CD4-positive, alpha-beta T cell treated with Interleukin-1 beta for 1 hour (primary cell): ENCODE measurements around the gene COL4A4.
"Not testable (repeated sequence)": the region's sequence is repeated elsewhere in the genome, so short reads cannot be mapped to it uniquely, and the experiment has no call there.

Source experiments
- DNase-seq, 2 donors: peaks; one replicate each; pipeline ENCODE4 v3.0.0-alpha.2; 2020 to 2022

Gene COL4A4

DNA sequence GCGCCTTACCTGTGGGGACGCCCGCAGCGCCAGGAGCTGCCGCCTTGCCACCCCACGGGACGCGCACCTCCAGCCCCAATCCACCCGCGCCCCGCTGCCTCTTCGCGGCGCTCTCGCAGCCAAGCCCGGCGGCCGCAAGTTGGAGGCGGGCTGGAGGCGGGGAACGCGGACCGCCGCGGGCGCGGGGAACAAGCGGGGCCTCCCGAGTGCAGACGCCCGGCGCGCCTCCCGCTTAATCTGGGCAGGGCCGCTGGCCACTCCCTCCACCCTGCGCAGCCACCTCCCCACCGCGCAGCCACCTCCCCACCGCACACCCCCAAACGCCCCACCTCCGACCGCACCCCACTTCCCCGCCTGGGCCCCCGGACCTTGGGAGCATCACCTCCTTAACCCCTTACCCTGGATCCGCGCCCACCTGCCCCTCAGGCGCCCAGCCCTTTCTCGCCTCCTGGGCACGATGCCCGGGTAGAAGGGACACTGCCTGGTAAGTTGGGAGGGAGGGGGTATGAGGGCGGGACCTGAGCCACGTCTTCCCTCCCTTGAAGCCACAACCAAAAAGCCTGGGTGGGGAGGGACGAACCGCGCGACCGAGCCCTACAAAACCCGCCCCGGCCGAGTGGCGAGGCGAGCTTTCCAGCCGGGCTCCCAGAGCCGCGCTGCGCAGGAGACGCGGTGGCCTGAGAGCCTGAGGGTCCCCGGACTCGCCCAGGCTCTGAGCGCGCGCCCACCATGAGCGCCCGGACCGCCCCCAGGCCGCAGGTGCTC lies at the start of gene COL4A4, which contains the start of gene COL4A3:
TSS of gene COL4A4 (minus strand) at position 208 of the 765 bp plus-strand sequence. CDS start 16,722 bp downstream, outside the sequence.
TSS of gene COL4A3 (plus strand) at position 627 of the 765 bp plus-strand sequence. CDS start at position 730, 103 bp downstream.
- peak in 1 of 2 donors; percentile 2 for DNase-seq

DNA sequence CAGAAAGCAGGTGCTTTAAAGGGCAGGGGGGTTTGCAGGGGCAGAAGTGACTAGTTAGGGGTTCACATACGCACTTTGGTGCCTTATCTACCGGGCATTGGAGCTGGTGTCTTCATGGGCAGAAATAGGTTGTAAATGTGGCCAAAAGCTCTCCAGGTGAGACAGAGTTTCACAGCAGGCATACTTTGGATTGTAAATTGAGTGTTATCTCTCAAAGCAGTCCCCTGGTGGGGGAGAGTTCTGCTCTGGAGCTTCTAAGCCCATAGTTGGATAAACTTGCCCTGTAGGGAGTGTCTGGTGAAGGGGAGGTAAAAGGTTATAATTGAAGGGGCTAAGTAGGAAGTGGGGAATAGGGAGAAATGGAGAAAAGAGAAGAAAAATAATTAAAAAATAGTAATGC lies 43.6 kb upstream of the COL4A4 start:
- no peak for DNase-seq

DNA sequence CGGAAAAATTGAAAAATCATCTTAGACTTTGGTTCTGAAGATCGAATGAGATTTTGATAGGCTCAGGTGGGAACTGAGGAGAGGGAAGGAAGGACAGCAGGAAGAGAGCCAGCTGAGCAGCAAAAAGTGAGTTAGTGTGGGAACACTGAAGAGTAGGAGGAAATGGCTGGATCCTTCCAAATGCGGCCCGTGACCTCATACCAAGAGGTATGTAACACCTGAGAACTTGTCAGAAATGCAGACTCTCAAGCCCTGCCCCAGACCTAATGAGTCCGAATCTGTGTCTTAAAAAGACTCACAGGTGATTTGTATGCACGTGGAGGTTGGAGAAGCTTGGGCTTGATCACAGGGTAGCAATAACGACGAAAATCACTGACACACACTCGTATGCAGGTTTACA lies 42.4 kb upstream of the COL4A4 start:
- DNase-seq, result no peak

DNA sequence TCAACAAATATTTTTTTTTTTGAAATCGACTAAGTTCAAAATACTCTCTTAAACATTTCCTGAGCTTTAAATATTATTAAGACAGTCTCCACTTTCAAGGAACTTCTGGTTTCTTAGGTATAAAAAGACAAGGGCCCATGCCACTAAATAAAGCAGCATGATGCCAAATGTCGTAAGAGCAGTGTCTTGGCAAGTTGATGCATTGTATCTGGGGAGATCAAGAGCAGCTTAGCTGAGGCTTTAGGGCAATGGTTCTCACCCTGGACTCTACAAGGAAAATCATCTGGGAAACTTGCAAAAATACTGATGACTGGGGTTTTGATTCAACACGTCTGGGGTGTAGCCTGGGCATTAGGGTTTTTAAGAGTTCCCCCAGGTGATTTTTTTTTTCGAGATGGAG lies 41.7 kb upstream of the COL4A4 start:
- no peak for DNase-seq

DNA sequence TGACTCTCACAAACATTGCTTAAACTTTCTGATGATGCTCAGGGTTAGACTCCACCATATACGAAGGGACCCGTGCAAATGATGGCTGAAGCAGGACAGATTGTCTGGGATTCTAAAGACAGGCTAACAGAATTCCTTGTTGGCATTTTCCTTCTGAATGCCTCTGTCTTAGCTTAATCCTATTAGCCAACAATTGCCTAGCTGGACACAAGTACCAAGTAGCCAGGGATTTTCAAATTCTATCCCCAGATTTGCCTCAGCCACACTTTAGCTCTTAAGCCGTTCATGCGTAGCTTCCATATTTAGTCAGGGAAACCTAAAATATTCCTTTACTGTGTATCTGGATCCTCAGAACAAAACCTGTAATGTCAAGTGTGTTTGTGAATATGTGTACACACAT lies 40.4 kb upstream of the COL4A4 start:
- DNase-seq, result no peak

DNA sequence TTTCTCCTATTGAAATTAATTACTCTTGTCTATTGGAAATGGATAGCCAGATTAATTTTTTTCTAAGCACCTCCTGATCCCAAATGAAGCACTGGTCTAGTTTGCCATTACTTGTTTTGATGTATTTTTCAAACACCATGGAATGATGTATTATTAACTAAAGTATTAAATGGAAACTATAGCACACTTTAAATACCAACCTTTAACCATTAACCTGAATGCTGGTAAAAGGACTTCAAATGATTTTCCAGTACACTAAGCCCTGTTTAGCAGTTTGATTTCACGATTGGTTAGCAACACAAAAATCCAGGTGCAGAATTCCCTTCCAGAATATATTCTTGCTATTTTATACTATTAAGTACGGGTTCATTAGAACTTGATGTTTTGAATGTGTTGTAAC lies 37.8 kb upstream of the COL4A4 start:
- DNase-seq, result no peak

DNA sequence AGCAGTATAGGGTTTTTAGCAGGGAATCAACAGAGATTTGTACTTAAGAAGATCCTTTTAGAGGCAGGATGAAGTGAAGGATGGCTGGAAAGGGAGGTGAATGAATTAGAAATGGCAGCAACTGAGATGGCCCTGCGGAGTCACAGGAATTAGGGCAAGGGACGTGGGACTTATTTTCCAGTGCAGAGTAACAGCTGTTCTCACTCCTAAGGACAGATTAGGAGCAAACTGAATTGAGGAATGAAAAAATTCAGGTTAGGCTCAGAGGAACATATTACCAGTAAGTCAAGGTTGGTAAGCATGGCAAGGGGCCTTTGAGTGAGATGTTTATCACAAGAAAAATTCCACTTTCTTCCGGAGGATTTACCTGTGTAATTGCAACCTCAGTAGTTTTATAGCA lies 34.9 kb upstream of the COL4A4 start:
- no peak for DNase-seq

DNA sequence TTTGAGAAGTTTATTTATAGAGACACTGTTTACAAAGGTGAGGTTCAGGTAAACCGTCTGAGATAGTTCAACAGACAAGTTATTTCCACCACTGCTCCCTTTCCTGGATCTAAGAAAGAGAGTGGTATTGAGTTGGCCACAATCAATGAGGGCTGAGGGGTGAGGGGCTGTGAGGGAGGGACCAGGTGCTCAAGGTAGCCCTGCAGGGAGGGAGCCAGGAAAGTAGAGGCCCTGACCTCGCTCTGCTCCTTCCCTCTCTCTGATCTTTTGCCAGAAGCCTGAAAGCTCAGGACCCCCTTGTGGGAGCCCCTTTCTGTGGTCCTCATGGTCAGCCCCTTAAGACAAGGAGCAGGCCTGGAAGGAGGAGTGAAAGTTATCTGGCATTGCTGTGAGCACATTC lies 30.2 kb upstream of the COL4A4 start:
- no peak for DNase-seq

DNA sequence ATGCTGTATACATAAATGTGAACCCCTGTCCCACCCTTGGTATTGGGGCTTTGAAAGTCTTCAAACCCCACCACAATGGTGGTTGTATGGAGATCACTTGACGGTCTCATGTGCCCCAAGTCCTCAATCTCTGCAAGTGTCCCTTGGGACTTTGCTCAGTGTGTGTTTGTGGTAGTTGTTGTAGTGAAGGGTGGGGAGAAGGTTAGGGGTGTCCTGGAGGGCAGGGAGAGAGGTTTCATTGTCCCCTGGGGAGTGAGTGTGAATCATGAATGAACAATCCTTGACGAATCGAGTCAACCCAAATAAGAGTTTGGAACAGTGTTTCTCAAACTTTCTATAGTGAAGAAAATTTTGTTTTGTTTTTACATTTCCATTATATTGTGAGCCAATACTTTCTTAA lies 28.5 kb upstream of the COL4A4 start:
- no peak for DNase-seq

DNA sequence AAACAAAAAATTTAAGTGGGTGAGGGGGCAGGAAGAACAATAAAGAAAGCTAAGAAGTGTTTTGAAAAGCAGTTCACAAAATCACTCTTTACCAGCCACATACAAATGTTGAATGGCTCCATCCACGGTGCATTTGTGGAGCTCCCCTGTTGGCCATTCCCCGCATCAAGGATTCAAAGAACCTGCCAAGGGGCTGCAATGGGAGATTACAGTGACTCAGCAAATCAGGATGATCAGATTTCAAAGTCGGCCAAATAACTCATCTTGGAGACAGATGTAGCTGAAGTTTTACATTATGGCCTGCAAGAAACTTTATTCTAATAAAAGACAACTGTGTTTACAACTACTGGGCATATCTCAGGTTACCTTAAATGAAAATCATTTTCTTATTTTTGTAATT lies 27.4 kb upstream of the COL4A4 start:
- DNase-seq, result no peak

DNA sequence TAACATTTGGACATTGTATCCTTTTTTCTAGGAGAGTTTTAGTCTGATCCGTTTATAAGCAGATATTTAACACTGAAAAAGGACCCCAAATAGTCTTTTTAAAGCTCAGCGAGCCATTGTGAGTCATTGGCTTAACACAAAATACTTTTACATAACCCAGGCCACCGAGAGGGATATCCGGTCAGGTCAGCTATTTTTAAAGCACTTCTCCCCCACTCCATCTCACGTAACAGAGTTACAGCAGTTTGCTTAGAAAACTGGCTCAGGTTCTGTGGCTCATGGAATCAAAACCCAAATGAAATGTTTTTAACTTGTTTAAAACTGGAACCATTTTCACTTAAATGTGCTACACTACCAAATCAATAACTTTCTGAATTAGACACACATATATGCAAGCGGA lies 24.3 kb upstream of the COL4A4 start:
- DNase-seq, result no peak

DNA sequence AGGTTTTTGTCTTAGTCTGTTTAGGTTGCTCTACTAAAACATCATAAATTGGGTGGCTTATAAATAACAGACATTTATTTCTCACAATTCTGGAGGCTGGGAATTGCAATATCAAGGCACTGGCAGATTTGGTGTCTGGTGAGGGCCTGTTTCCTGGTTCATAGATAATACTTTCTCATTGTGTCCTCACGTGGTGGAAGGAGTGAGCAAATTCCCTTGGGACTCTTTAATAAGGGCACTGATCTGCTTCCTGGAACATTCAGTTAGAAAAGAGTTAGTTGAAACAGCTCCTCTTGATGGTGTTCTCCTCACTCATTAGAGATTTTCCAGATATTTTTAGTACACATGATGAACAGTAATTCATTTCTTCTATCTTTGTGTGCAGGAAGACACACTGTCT lies 22.7 kb upstream of the COL4A4 start:
- no peak for DNase-seq

DNA sequence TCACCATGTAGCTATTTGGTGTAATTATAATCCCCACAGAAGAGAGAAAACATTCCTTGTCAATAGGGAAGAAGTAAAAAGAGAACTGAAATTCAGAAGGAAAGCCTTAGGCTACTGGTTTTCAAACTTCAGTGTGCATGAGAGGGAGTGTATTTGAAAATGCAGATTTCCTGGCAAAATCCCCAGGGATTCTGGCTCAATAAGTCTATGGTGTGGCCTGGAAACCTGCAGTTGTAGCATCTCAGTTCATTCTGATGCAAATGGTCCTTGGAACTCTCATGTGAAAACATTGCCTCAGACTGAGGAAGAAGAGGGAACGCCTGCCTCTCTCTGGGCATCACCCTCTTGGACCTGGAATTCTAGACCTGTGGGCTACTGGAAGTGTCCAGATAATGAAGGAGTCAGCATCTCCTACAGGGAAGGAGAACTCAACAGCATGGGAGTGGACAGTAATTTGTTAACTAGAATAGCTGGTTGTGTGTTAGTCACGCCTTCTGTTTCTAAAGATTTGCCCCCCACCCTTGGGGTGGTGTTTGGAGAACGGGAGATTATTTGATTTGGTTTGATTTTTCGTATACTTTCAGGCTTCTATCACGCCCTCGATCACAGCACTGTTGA lies 21.7 kb upstream of the COL4A4 start:
- DNase-seq, result no peak

DNA sequence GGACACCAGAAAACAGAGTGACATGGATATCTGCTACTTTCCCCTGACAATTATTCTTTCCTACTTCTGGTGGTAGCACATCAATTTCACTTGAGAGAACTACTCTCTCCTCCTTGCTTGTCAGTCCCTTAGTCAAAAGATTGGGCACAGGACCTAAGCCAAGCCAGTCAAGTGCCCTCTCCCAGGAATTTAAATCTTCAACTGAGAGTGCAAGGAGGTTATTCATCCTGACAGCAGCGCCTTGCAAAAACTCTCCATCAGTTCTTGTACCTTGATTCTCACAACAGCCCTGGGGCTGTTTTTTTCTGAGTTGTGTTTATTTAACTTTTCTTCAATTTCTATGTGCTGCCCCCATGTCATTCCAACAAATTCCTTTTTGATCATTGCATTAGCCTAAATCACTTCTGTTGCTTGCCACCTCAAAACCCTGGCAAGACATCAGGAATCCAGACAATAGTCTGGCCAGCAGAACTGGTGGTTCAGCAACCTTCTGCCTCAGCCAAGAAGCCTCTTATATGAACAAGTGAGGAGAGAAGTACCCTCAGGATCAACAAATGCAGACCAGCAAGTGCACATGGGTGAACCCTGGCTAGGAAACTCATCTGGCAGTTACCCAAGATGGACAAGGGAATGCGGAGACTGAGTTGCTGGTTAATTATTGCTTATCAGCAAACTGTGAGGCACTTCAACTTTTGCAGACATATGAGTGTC lies 19.8 kb upstream of the COL4A4 start:
- DNase-seq, result no peak

DNA sequence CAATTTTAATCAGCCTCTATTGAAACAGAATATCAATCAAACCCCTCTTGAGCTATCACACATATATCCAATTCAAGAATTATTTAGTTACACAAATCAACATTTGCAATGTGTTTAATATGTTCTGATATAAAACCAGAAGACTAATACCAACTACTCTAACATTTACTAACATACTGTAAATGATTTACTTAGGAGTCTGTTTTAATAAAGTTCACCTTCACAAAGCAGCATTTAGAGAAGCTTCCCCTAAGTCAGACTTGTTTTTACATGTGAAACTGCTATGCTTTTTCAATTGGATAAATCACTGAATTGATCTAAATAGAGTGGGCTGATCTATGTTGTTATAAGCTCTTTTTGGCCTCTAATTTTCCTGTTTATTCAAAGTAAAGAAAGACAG lies 18.8 kb upstream of the COL4A4 start:
- no peak for DNase-seq

DNA sequence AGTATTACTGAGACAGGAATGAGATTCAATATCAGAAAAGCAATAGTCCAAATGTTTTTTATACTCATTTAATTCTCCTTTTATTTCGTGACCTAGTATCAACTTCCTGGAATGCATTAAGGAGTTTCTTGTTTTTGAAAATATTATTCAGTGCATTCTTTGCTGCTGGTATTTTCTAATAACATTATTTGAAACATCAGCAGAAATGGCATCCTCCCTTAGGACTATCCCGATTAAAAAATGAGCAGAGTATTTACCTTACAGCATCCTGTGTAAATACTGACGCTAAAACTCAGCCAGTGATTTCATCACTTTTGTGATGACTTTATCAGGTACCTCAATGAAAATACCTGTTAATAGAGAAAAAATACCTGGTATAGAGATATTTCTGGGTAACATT lies 16.8 kb upstream of the COL4A4 start:
- no peak for DNase-seq

DNA sequence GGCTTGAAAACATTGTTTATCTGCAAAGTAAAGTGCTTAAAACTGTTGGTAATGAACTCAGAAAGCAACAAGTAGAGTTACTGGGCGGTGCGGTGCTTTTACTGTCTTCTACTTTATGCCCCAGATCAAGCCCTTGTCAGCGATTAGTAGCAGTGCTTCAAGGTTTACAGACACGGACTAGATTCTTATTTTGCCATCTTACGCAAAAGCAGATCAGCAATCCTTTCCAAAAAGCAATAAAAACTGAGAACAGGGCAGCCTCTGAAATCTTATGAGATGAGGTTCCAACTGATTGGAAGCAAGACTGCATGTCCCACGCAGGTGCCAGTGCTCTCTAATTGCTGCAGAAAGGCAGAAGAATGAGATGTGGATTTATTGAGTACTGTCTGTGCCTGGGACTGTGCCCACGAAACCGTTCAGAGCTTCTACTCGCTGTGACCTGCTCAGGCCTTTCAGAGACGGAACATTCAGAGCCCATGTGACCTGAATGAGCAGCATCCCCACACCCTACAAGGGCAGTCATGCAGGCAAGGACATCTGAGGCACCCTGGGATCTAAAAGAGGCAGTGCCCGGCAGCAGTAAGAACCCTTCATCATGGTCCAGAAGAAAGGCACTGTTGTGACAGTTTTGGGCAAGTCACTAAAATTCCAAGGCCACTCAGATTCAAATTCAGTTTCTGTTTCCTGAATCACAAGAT lies 16.1 kb upstream of the COL4A4 start:
- DNase-seq, result no peak

DNA sequence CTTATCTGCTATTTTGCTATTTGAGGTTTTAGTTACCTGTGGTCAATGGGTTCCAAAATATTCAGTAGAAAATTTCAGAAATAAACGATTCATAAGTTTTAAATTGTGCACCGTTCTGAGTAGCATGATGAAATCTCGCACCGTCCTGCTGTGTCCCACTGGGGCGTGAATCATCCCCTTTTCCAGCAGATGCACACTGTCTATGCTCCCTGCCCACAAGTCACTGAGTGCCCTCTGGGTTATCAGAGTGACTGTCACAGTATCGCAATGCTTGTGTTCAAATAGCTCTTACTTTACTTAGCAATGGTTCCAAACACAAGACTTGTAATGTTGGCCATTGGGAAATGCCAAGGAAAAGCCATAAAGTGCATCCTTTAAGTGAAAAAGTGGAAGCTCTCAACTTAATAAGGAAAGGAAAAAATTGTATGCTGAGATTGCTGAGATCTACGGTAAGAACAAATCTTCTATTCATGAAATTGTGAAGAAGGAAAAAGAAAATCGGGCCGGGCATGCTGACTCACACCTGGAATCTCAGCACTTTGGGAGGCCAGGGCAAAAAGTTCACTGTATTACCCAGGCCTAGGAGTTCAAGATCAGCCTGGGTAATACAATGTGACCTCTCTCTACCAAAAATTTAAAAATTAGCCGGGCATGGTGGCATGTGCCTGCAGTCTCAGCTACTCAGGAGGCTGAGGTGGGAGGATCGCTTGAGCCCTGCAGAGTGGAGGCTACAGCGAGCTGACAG lies 13.8 kb upstream of the COL4A4 start:
- no peak for DNase-seq

DNA sequence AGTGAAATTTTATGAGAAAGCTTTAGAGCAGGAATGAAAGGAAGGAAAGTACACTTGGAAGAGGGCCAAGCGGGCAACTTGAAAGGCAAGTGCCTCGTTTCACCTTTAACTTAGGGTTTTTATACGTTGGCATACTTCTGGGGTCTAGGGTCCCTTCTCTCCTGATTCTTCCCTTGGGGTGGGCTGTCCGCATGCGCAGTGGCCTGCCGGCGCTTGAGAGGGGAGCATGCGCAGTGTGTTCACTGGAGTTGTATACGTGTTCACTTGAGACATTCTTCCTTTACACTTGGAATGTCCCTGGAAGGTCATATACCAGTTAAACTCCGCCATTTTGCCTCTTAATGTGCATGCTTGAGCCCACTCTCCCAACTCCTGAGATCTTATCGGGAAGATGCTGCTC lies 7.8 kb upstream of the COL4A4 start:
- DNase-seq, result not testable (repeated sequence)

DNA sequence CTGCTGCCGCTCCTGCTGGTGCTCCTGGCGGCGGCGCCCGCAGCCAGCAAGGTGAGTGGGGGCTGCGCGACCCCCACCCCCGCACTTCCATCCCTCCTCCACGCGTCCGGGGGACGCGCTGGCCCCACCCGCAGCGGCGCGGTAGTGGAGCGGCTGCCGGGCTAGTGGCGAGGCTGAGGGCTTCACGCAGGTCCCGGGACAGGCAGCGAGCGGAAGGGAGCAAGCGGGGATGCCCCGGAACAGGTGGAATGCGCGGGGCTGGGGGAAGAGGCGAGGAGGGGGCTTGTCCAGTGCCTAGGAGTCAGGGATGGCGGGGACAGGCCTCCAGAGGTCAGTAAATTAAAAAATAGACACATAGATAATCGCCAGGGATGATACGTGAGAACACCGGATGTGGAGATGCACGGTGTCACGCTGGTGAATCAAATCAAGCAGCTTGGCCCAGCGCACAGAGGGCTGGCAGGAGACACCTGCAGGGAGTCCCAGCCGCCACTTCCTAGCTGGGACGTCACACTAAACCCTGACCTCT lies 822 bp upstream of the COL4A4 start:
- peak in 1 of 2 donors; percentile 7 for DNase-seq

DNA sequence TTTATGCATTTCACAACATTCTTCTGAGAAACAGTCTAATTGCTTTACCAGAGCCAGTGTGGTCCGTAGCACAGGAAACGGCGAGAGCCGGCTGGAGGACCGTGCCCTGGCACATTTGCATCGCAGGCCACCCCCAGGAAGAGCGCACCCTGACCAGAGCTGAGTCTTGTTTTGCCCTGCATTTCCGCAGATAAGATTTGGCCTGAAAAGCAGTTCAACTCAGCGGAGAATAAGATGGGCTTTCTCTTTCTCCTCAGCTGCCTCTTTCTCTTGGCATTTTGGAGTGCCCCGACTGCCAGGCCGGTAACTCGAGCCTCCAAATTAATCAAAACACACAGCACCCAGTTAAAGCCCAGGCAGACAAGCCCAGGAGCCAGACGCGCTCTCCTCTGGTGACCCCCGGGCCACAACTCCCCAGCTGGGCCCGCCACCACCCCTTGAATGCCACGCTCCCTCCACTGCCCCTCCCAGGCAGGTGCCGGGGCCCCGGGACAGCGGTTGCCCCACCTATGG lies 464 bp downstream of the COL4A4 start:
- no peak for DNase-seq

DNA sequence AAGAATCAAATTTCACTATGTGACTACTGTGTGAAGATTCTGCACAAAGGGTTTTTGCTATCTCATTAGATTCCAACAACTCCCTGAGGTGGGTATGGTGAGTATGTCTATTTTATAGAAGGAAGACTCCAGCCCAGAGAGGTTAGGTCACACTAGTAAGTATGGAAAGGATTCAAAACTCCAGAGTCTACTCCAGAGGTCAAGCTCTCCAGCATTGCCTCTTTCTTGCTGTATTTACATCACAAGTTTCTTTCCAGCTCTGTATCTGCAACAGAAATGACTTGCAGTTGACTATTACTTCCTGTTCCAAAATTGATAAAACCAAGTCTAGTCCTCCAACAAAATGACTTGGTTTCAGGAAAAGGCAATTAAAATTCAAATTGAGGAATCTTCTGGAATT lies 2.1 kb downstream of the COL4A4 start:
- DNase-seq, result no peak
